GM23338 (cell line): ENCODE data around the gene PIAS1.

Experiments
- CREB1 ChIP-seq: fragments of 250-450 bp; sonication (Bioruptor Pico); IDR thresholded peaks from 2 replicates; pipeline ENCODE4 v1.5.0; 2020; ENCODE audit warnings: low read depth, mild to moderate bottlenecking, moderate library complexity
- CTCF ChIP-seq, 2 experiments: fragments of 200-600 bp in 1 of 2; sonication (generic) in 1 of 2; conservative IDR thresholded peaks; 2 replicates each; pipeline versions ENCODE4 v1.5.1 to v1.6.1; 2016 to 2017; ENCODE audit warnings: antibody characterized with exemption in 2 of 2, low read depth in 2 of 2, mild to moderate bottlenecking in 2 of 2, moderate library complexity in 1 of 2
- ETS1 ChIP-seq: IDR thresholded peaks from 2 replicates; pipeline ENCODE4 v1.6.1; 2016; ENCODE audit warnings: antibody characterized with exemption
- EZH2 ChIP-seq: fragments of 200-600 bp; sonication (generic); IDR thresholded peaks from one replicate; pipeline ENCODE4 v1.8.0; 2017; ENCODE audit warnings: antibody characterized with exemption, mild to moderate bottlenecking, low read depth; ENCODE audit not compliant: unreplicated experiment
- EZH2phosphoT487 ChIP-seq: fragments of 200-600 bp; sonication (generic); IDR thresholded peaks from one replicate; pipeline ENCODE4 v1.8.1; 2018; ENCODE audit warnings: antibody characterized with exemption; ENCODE audit not compliant: unreplicated experiment
- JUNB ChIP-seq: IDR thresholded peaks from one replicate; pipeline ENCODE4 v1.6.1; 2016; ENCODE audit warnings: antibody characterized with exemption; ENCODE audit not compliant: unreplicated experiment
- NANOG ChIP-seq: IDR thresholded peaks from 2 replicates; pipeline ENCODE4 v1.6.1; 2016; ENCODE audit warnings: antibody characterized with exemption, borderline replicate concordance
- POLR2AphosphoS5 ChIP-seq: IDR thresholded peaks from 2 replicates; pipeline ENCODE4 v1.6.1; 2016; ENCODE audit warnings: antibody characterized with exemption, low read depth
- REST ChIP-seq: IDR thresholded peaks from one replicate; pipeline ENCODE4 v1.6.1; 2018; ENCODE audit warnings: antibody characterized with exemption; ENCODE audit not compliant: unreplicated experiment
- STAT1 ChIP-seq: IDR thresholded peaks from one replicate; pipeline ENCODE4 v1.6.1; 2016; ENCODE audit warnings: antibody characterized with exemption; ENCODE audit not compliant: unreplicated experiment
- ZNF114 ChIP-seq: fragments of 250-450 bp; sonication (Bioruptor Pico); IDR thresholded peaks from 2 replicates; pipeline ENCODE4 v1.5.0; 2020; ENCODE audit warnings: mild to moderate bottlenecking, moderate library complexity
- ZNF331 ChIP-seq: fragments of 250-450 bp; sonication (Bioruptor Pico); IDR thresholded peaks from 2 replicates; pipeline ENCODE4 v1.5.0; 2020; ENCODE audit warnings: low read depth, mild to moderate bottlenecking, moderate library complexity
- ZNF462 ChIP-seq: fragments of 250-450 bp; sonication (Bioruptor Pico); IDR thresholded peaks from 2 replicates; pipeline ENCODE4 v1.5.0; 2020; ENCODE audit warnings: mild to moderate bottlenecking, moderate library complexity

GRCh38 chr15:68207176-68207935 is 153.2 kb downstream of the PIAS1 start:
- no peak for TF ChIP-seq CREB1 (CRISPR knock-in tag)
- TF ChIP-seq EZH2 = no peak
- no peak for TF ChIP-seq EZH2phosphoT487
- TF ChIP-seq CTCF (conservative IDR thresholded peaks at IDR 0.05; ENCODE audit: low read depth in 2 of 2) = no peak
- TF ChIP-seq ETS1 = no peak
- TF ChIP-seq REST = no peak
- TF ChIP-seq POLR2AphosphoS5 = no peak
- no peak for TF ChIP-seq JUNB
- TF ChIP-seq STAT1 = no peak
- TF ChIP-seq ZNF114 = no peak
- no peak for TF ChIP-seq NANOG
- TF ChIP-seq ZNF331 (CRISPR knock-in tag) = no peak
- no peak for TF ChIP-seq ZNF462
